ENCODE data around the gene FARP1. TPM values are rescaled to one million over a fixed set of nuclear protein-coding genes. Genes with fewer than 3 reads are reported as not detected.
A peak's percentile ranks its signal among the peaks of the same experiment; 100 is the strongest.

Gene FARP1
- polyA plus RNA-seq, 1 of the 3 experiments (the other 2 are of a cell fraction), result 12.0 TPM

GRCh38 chr13:98157609-98158008 is 14.7 kb downstream of the FARP1 start:
- Histone ChIP-seq H3F3A (replicated peaks; ENCODE audit: insufficient read depth) (no peaks in the 10 kb centered on the region), H3K79me2 (ENCODE audit: insufficient read depth) (peaks cover 90% of the 10 kb centered on the region), H3K9me2 (no peaks in the 10 kb centered on the region), H3K4me1 (ENCODE audit: control insufficient read depth in 1 of 2, insufficient read depth in 2 of 2, low read depth in 1 of 2, low read length in 1 of 2) (peaks cover 0 to 3% of the 10 kb centered on the region in 2 experiments; a peak in 1 of 4 replicates), H2AFZ (ENCODE audit: low read depth) (no peak overlapping the region), H3K9ac (no peak overlapping the region), H3K9me3 (no peaks in the 10 kb centered on the region), H3K36me3 (replicated peaks in 1 of 2; ENCODE audit: control insufficient read depth in 1 of 2, insufficient read depth in 2 of 2, low read length in 1 of 2) (no peaks in the 10 kb centered on the region), H3K27me3 (ENCODE audit: insufficient read depth) (no peaks in the 10 kb centered on the region), H3K27ac (ENCODE audit: low read depth in 2 of 2, low read length in 1 of 2) (no peak overlapping the region), H3K4me3 (ENCODE audit: low read depth in 2 of 2, low read length in 1 of 2) (no peak overlapping the region), H3K4me2 (no peak overlapping the region), H4K20me1 (ENCODE audit: insufficient read depth) (peaks cover 9% of the 10 kb centered on the region)
- ChIA-PET POLR2A (no interaction called here), CTCF (no interaction called here)
- TF ChIP-seq USF2 (IDR thresholded peaks at IDR 0.05; ENCODE audit: borderline replicate concordance, low read depth, low read length), result no peak
- TF ChIP-seq TCF12 (IDR thresholded peaks at IDR 0.05), result no peak
- no peak for TF ChIP-seq TEAD4 (IDR thresholded peaks at IDR 0.05; ENCODE audit: borderline replicate concordance, insufficient read depth)
- TF ChIP-seq NFIC (IDR thresholded peaks at IDR 0.05; ENCODE audit: borderline replicate concordance), result peak; percentile 19; the same call in 1 of the 2 replicates
- no peak for TF ChIP-seq SIN3A (IDR thresholded peaks at IDR 0.05; ENCODE audit: borderline replicate concordance, low read depth, low read length)
- WGBS (ENCODE audit: low lambda C conversion rate), result 100% methylated on average over 1 of the region's 1 CpG
- DNase-seq, result no peak

- 99% methylated on average over 5 of the region's 5 CpGs for WGBS (ENCODE audit: low lambda C conversion rate)
- CTCF ChIA-PET, result interaction anchor here (0.6 to 1.5 kb wide), 3 partner anchors 10 to 30 kb away, joined by 3 read pairs; partner anchors contain the start of gene RNF113B
- H3F3A ChIP-seq (replicated peaks; ENCODE audit: insufficient read depth), result no peaks in the 10 kb centered on the region
- H2AFZ ChIP-seq (ENCODE audit: low read depth), result no peak overlapping the region
- peaks cover 93% of the 10 kb centered on the region for H3K79me2 ChIP-seq (ENCODE audit: insufficient read depth)
- no peaks in the 10 kb centered on the region for H3K36me3 ChIP-seq (replicated peaks in 1 of 2; ENCODE audit: control insufficient read depth in 1 of 2, insufficient read depth in 2 of 2, low read length in 1 of 2)
- no peak overlapping the region for H3K4me3 ChIP-seq (ENCODE audit: low read depth in 2 of 2, low read length in 1 of 2)
- no peaks in the 10 kb centered on the region for H3K9me3 ChIP-seq
- peaks cover 0 to 3% of the 10 kb centered on the region in 2 experiments; a peak in 1 of 4 replicates for H3K4me1 ChIP-seq (ENCODE audit: control insufficient read depth in 1 of 2, insufficient read depth in 2 of 2, low read depth in 1 of 2, low read length in 1 of 2)
- H4K20me1 ChIP-seq (ENCODE audit: insufficient read depth), result peaks cover 9% of the 10 kb centered on the region; the same call in 1 of the 2 replicates
- no peaks in the 10 kb centered on the region for H3K9me2 ChIP-seq
- no peak overlapping the region for H3K9ac ChIP-seq
- H3K27ac ChIP-seq (ENCODE audit: low read depth in 2 of 2, low read length in 1 of 2), result no peak overlapping the region
- H3K4me2 ChIP-seq, result no peak overlapping the region
- POLR2A ChIA-PET, result no interaction called here
- no peaks in the 10 kb centered on the region for H3K27me3 ChIP-seq (ENCODE audit: insufficient read depth)
- no peak for DNase-seq
- TF ChIP-seq FOSL2 (IDR thresholded peaks at IDR 0.05; ENCODE audit: borderline replicate concordance, low read depth), result no peak
- TF ChIP-seq FOXJ3 (CRISPR knock-in tag; IDR thresholded peaks at IDR 0.05), result no peak
- no peak for TF ChIP-seq TCF12 (IDR thresholded peaks at IDR 0.05)
- TF ChIP-seq ZBTB33 (IDR thresholded peaks at IDR 0.05; ENCODE audit: borderline replicate concordance, low read depth), result no peak
- TF ChIP-seq JUND (IDR thresholded peaks at IDR 0.05), result no peak
- no peak for TF ChIP-seq MEF2A (IDR thresholded peaks at IDR 0.05; ENCODE audit: borderline replicate concordance, low read depth)
- no peak for TF ChIP-seq RXRA (IDR thresholded peaks at IDR 0.05; ENCODE audit: borderline replicate concordance, low read depth)
- TF ChIP-seq MXI1 (IDR thresholded peaks at IDR 0.05; ENCODE audit: low read depth, low read length), result no peak
- no peak for TF ChIP-seq RFX5 (IDR thresholded peaks at IDR 0.05; ENCODE audit: low read length)
- no peak for TF ChIP-seq USF1 (IDR thresholded peaks at IDR 0.05; ENCODE audit: borderline replicate concordance, low read depth)
- no peak for TF ChIP-seq CHD2 (IDR thresholded peaks at IDR 0.05; ENCODE audit: low read length, partially characterized antibody)
- TF ChIP-seq MAX (IDR thresholded peaks at IDR 0.05; ENCODE audit: low read depth), result no peak
- TF ChIP-seq REST (IDR thresholded peaks at IDR 0.05; ENCODE audit: low read depth, low read length), result no peak
- TF ChIP-seq RCOR1 (IDR thresholded peaks at IDR 0.05; ENCODE audit: low read length), result no peak
- TF ChIP-seq PBX3 (IDR thresholded peaks at IDR 0.05), result no peak
Measured at GRCh38 chr13:98158172-98158899, 15.4 kb downstream of the FARP1 start.
